Endothelial cell of hepatic sinusoid (primary cell): ENCODE measurements around the gene NDUFAB1.
"Not testable (repeated sequence)": the region's sequence is repeated elsewhere in the genome, so short reads cannot be mapped to it uniquely, and the experiment has no call there.

Experiments
- in situ Hi-C: cut with HindIII; loops from 2 replicates; pipeline ENCODE4 v1.10.0; 2017; ENCODE audit warnings: low sequenced_read_pairs

NDUFAB1 gene

DNA sequence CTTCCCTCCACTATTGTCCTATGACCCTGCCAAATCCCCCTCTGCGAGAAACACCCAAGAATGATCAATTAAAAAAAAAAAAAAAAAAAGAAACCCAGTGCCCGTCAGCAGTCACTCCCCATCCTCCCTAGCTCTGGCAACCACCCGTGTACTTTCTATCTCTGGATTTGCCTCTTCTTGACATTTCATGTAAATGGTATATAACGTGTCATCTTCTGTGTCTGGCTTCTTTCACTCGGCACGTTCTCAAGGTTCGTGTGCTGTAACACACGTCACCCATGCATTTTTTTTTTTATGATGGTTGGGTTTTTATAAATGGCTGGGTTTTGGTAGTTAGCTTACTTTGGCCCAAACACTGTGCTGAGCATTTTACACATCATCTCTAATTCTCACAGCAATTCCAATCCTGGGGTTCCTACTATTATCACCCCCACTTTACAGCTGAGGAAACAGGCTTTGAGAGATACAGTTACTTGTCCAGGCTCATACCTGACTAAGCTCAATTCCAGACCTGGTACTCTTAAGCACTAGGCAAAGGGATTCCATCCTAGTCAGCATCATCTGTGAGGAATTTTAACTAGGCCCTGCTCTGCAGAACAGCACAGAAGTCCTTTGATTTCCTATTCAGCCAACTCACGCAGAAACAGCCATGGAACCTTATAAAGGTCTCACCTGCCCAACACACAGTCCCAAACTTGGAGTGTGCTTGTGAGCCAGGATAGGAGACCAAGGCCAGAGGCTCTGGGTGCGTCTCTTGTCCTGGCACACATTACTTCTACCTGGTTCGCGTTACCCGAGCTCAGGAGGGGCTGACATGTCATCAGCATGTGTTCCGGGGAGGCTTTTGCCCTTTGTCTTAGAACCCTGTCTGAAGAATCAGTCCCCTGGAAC is 11.7 kb downstream of the NDUFAB1 start:
- in situ Hi-C loops = no loop called here

DNA sequence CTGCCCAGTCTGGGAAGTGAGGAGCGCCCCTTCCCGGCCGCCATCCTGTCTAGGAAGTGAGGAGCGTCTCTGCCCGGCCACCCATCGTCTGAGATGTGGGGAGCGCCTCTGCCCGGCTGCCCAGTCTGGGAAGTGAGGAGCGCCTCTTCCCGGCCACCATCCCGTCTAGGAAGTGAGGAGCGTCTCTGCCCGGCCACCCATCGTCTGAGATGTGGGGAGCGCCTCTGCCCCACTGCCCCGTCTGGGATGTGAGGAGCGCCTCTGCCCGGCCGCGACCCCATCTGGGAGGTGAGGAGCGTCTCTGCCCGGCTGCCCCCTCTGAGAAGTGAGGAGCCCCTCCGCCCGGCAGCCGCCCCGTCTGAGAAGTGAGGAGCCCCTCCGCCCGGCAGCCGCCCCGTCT is 12.8 kb downstream of the NDUFAB1 start:
- in situ Hi-C loops = not testable (repeated sequence)

DNA sequence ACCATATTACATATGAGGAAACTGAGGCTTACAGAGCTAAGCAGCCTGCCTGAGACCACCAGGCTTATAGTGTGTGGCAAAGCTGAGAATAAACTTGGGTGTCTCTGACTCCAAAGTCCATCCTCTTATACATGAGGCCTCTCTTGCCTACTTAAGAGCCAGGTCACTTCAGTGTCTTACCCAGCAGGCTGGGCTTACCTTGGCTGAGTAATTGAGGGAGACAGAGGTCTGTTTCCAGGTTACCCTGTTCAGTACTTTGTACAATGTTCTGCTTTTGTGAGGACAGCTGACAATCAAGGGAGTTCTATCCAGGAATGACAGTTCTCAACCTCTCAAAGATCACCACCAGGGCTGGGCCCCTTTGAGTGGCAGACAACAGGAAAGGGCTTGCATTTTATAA is 14.4 kb downstream of the NDUFAB1 start:
- in situ Hi-C loops = no loop called here

- in situ Hi-C loops = no loop called here
Measured at GRCh38 chr16:23580391-23580790, 15.7 kb downstream of the NDUFAB1 start.

DNA sequence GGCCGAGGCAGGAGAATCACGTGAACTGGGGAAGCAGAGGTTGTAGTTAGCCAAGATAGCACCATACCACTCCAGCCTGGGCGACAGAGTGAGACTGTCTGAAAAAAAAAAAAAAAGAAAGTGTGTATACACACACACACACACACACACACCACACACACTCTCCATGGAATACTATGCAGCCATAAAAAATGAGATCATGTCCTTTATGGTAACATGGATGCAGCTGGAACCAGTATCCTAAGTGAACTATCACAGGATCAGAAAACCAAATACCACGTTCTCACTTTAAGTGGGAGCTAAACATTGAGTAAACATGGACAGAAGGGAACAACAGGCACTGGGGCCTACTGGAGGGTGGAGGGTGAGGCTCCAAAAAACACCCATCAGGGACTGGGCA is 16.7 kb downstream of the NDUFAB1 start:
- in situ Hi-C loops = no loop called here

- in situ Hi-C loops = no loop called here
Measured at GRCh38 chr16:23578101-23578830, 17.9 kb downstream of the NDUFAB1 start.

GRCh38 chr16:23577493-23577892 is 18.6 kb downstream of the NDUFAB1 start:
- in situ Hi-C loops = no loop called here

DNA sequence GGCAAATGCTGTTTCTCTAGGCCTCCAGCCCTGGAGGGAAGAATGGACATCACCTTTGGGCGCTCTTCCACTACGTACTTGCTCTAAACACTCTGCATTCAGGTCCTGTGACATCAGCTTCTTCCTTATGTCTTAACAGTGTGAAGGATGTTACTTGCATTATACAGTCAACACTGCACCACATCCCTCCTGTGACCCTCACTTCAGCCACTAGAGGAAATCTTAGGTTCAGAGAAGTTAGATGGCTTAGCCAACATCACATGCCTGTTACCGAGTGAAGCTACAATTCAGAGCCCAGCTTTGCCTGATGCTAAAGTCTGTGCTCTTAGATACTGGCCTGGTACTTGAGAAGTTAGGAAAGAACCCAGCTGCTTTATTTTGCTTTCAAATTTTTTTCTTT is 20.3 kb downstream of the NDUFAB1 start:
- in situ Hi-C loops = no loop called here

DNA sequence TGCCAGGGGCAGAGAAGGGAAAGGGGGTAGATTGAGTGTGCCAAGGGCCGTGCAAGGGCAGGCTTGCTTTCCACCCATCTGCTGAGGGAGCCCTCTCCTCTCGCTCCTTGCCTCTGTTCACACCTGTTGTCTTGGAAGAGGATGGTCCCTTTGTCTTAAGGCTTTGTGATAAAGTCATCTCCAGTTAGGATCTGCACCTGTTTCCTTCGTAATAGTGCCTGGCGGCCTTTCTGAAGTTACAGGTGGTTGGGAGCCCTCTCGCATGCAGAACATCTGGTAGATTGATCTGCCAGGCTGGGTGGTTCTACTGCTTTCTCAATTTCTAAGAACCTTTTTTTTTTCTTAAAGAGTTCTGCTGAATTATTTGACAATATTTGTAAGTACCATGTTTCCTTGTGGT is 22.3 kb downstream of the NDUFAB1 start:
- in situ Hi-C loops = no loop called here

- in situ Hi-C loops = no loop called here
Measured at GRCh38 chr16:23572394-23572793, 23.7 kb downstream of the NDUFAB1 start.

GRCh38 chr16:23571895-23572294 is 24.2 kb downstream of the NDUFAB1 start:
- in situ Hi-C loops = no loop called here

GRCh38 chr16:23570992-23571632 is 25.0 kb downstream of the NDUFAB1 start:
- in situ Hi-C loops = no loop called here

- in situ Hi-C loops = no loop called here
Measured at GRCh38 chr16:23567602-23568001, 28.5 kb downstream of the NDUFAB1 start.

DNA sequence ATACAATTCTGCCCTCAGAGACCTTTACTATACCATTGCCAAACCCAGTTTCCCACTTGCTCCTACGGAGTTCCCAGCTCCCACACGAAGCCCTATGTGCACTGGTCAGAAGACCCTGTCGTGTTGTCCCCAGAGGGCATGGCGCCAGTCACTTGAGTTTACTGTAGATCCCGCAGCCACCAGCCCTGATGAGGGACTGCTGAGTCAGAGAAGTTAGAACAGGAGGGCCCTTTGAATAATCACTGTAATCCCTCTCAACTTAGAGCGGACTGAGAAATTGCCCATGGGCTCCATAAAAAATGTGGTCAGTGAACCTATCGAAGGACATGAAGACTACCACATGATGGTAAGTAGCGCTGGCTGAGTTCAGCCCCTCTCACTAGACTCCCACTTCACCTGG is 29.4 kb downstream of the NDUFAB1 start:
- in situ Hi-C loops = no loop called here

- in situ Hi-C loops = no loop called here
Measured at GRCh38 chr16:23564575-23565363, 31.3 kb downstream of the NDUFAB1 start.

DNA sequence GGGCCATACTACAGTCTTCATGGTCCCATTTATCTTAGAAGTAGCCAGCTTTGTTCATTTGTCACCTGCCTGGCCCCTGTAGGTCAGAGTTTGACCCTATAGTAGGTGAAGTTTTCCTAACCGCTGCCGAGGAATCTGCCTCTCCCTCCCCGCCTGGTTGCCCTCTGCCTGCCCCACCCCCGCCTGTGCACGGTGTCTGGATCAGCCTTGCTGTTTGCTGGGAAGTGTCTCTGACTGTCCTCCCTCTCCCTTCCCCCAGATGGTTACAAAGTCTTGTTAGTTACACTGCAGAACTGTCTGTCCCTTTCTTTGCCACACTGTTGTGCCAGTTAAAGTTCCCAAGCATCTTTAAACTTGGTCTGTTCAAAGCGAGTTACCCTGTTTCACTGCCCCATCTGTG is 32.9 kb downstream of the NDUFAB1 start:
- in situ Hi-C loops = no loop called here

DNA sequence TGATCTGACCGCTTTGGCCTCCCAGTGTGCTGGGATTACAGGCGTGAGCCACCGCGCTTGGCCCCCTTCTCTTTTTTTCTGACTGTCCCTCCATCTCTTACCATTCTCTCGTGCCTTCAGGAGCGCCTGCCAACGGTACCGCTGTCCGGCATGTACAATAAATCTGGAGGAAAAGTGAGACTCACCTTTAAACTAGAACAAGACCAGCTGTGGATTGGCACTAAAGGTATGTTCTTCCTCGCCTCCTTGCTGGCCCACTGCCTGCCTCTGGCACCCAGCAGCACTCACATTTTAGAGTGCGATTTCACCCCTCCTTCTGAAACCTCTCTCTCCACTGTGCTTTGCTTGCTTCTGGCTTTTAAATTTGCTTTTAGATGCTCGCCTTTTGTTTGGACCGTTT is 33.6 kb downstream of the NDUFAB1 start:
- in situ Hi-C loops = no loop called here

DNA sequence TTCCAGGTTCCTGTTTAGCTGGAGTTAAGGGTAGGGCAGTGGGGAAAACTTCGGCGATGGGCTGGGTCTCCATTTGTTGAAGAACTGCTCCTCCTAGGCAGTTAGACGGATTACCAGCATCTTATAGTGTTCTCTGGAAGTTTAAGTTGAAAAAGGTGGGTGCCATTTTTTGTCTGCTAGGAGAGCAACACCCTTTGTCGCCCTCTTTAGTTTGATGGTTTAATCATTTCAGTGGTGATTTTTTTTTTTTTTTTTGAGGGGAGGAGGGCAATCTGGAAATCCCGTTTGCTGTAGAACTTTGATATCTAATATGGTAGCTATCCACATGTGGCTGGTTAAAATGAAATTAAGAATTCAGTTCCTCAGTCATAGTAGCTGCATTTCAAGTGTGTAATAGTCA is 34.5 kb downstream of the NDUFAB1 start:
- in situ Hi-C loops = no loop called here

GRCh38 chr16:23557779-23558702 is 38.1 kb downstream of the NDUFAB1 start:
- in situ Hi-C loops = no loop called here
